ENCODE results near the gene TAF4.

- no peak for TF ChIP-seq POLR2A (IDR thresholded peaks at IDR 0.05; ENCODE audit: low read length)
- no peak for TF ChIP-seq GATA1 (IDR thresholded peaks at IDR 0.05; ENCODE audit: low read depth, low read length)
These were observed 3.3 kb upstream of the TAF4 start for GRCh38 chr20:62068997-62069396.
